Mesothelial cell of epicardium (in vitro differentiated cells): ENCODE measurements around the gene F11R. TPM values are rescaled to one million over a fixed set of nuclear protein-coding genes. Genes with fewer than 3 reads are reported as not detected.
A peak's percentile ranks its signal among the peaks of the same experiment; 100 is the strongest.

Experiments used
- DNase-seq, 2 experiments: peaks; one replicate each; pipeline ENCODE4 v3.0.0; 2021; ENCODE audit warnings: low spot score in 2 of 2; ENCODE audit not compliant: unreplicated experiment in 2 of 2
- H3K27ac Mint-ChIP-seq: 2 replicates; pipeline ENCODE4 v1.8.0; 2021; ENCODE audit warnings: mixed read lengths
- H3K27me3 Mint-ChIP-seq: 2 replicates; pipeline ENCODE4 v1.8.0; 2021; ENCODE audit warnings: low read depth, mixed read lengths
- H3K36me3 Mint-ChIP-seq: 2 replicates; pipeline ENCODE4 v1.8.0; 2021; ENCODE audit warnings: mixed read lengths
- H3K4me1 Mint-ChIP-seq: 2 replicates; pipeline ENCODE4 v1.8.0; 2021; ENCODE audit warnings: mixed read lengths
- H3K4me3 Mint-ChIP-seq: 2 replicates; pipeline ENCODE4 v1.8.0; 2021; ENCODE audit warnings: mild to moderate bottlenecking, moderate library complexity, mixed read lengths
- H3K9me3 Mint-ChIP-seq: 2 replicates; pipeline ENCODE4 v1.8.0; 2021; ENCODE audit warnings: mixed read lengths
- total RNA-seq: library from RNA; stranded (reverse); gene quantifications from 3 replicates; pipeline ENCODE4 v1.2.1, GENCODE V29; 2021
- TF ChIP-seq, protein P1 (sequence below): fragments of 200-600 bp; sonication (generic); IDR thresholded peaks from one replicate; pipeline ENCODE4 v1.5.0; 2021; ENCODE audit warnings: antibody characterized with exemption; ENCODE audit not compliant: unreplicated experiment

Gene F11R
- total RNA-seq, 1 donor from 2014 or later: 114 TPM

DNA sequence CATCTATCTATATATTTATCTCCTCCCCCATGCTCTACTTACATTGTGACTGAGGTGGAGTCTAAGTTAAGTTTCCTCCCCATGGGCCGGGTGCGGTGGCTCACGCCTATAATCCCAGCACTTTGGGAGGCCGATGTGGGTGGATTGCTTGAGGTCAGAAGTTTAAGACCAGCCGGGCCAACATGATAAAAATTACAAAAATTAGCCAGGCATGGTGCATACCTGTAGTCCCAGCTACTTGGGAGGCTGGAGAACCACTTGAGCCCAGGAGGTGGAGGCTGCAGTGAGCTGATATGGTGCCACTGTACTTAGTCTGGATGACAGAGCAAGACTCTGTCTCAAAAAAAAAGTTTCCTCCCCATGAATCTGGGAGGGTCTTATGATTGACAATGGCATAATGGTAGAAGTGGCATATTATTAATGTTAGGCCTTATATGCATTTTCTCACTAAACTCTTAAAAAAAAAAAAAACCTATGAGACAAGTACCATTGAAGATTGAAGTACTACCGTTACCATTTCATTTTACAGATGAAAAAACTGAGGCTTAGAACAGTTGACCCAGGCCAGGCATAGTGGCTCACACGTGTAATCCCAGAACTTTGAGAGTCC, 11.2 kb downstream of the F11R start:
- Mint-ChIP-seq H3K36me3 (peaks cover 2% of the 10 kb centered on the region), H3K9me3 (no peaks in the 10 kb centered on the region), H3K4me1 (peaks cover 36% of the 10 kb centered on the region), H3K27me3 (no peaks in the 10 kb centered on the region), H3K27ac (peak overlapping the region; percentile 91), H3K4me3 (no peak overlapping the region)
- no peak for DNase-seq
- TF ChIP-seq, protein P1, sequence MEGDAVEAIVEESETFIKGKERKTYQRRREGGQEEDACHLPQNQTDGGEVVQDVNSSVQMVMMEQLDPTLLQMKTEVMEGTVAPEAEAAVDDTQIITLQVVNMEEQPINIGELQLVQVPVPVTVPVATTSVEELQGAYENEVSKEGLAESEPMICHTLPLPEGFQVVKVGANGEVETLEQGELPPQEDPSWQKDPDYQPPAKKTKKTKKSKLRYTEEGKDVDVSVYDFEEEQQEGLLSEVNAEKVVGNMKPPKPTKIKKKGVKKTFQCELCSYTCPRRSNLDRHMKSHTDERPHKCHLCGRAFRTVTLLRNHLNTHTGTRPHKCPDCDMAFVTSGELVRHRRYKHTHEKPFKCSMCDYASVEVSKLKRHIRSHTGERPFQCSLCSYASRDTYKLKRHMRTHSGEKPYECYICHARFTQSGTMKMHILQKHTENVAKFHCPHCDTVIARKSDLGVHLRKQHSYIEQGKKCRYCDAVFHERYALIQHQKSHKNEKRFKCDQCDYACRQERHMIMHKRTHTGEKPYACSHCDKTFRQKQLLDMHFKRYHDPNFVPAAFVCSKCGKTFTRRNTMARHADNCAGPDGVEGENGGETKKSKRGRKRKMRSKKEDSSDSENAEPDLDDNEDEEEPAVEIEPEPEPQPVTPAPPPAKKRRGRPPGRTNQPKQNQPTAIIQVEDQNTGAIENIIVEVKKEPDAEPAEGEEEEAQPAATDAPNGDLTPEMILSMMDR: no peak

DNA sequence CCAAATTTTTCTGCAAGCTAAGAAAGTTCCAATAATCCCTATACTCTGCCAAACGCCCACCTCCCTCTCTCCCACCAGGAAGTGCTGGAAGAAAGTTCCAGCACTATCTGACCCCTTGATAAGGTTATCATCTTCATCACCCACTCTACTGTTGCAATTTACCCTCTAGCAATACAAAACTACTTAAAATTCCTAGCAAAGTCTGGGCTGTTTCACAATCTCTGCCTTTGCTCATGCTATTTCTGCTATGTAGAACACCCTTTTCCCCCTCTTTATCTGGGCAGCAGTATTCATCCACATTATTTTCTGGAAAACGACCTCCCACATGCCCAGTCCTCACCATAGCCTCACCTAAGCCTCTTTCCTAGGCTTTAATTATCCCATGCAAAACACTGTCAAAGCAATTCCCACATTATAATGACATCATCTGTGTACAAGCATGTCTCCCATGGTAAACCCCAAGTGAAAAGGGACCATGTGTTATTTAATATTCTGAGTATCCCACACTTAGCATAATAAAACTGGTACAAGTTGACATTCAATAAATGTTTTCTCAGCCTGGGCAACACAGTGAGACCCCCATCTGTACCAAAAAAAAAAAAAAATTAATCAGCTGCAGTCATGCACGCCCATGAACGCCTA, 12.0 kb downstream of the F11R start:
- DNase-seq: no peak
- TF ChIP-seq, protein P1: no peak

DNA sequence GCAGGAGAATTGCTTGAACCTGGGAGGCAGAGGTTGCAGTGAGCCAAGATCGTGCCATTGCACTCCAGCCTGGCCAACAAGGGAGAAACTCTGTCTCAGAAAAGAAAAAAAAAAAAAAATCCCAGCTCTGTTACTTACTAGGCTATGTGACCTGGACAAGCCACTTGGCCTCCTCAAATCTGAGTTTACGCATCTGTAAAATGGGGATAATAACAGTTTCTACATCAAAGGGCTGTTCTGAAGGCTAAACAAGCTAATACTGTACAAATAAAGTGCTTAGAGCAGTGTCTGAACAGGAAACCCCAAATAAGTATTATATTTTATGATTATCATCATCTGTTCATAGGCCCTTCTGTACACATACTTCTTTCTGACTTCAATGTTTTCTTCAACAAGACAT, 13.6 kb downstream of the F11R start:
- H3K27me3 Mint-ChIP-seq: no peaks in the 10 kb centered on the region
- peak overlapping the region; percentile 11 for H3K27ac Mint-ChIP-seq
- no peak for DNase-seq
- peaks cover 22% of the 10 kb centered on the region for H3K4me1 Mint-ChIP-seq
- no peaks in the 10 kb centered on the region for H3K9me3 Mint-ChIP-seq
- H3K36me3 Mint-ChIP-seq: peaks cover 2% of the 10 kb centered on the region
- TF ChIP-seq, protein P1: no peak
- no peak overlapping the region for H3K4me3 Mint-ChIP-seq

More for the DNA sequence above, 12.0 kb downstream of the F11R start:
- Mint-ChIP-seq H3K9me3 (no peaks in the 10 kb centered on the region), H3K4me1 (peaks cover 33% of the 10 kb centered on the region), H3K4me3 (no peak overlapping the region), H3K36me3 (peaks cover 2% of the 10 kb centered on the region), H3K27me3 (no peaks in the 10 kb centered on the region), H3K27ac (peak overlapping the region; percentile 91)

DNA sequence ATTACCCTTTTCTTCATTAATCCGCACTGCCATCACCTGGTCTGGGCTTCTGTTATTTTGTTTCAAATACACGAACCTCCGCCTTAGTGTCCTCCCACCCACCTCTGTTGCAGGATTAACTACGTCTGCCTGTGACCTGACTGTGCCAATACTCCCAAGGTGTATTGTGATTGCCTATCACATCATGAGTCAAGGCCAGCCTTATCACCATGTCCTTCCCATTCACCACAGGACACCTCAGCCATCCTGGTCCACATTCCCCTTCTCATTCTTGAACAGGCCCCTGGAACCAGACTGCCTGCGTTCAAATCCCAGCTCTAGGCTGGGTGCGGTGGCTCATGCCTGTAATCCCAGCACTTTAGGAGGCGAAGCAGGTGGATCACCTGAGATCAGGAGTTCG, 14.4 kb downstream of the F11R start:
- Mint-ChIP-seq H3K4me1 (peaks cover 22% of the 10 kb centered on the region), H3K4me3 (no peak overlapping the region), H3K27ac (peak overlapping the region; percentile 35), H3K9me3 (no peaks in the 10 kb centered on the region), H3K27me3 (no peaks in the 10 kb centered on the region), H3K36me3 (no peaks in the 10 kb centered on the region)
- TF ChIP-seq, protein P1: no peak
- DNase-seq: no peak

DNA sequence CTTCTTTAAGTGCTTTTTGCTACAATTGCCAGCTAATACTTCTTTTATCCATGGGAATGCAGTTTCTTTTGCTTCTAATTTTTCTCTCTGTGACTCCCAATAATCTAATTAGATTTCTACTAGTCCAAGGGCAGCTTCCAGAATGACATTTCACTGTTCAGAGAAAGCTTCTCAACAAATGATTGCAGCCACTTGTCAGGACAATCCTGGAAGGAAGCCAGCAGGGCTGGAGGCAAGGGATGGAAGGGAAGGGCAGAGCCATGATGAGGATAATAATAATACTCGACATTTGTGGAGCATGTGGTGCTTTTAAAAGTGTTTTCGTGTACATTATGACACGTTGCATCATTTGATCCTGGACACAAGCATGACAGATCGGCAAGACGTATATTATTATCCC, 19.4 kb downstream of the F11R start:
- Mint-ChIP-seq H3K27ac (peak overlapping the region; percentile 54), H3K36me3 (peaks cover 12% of the 10 kb centered on the region), H3K4me3 (no peak overlapping the region), H3K9me3 (no peaks in the 10 kb centered on the region), H3K27me3 (no peaks in the 10 kb centered on the region), H3K4me1 (peaks cover 17% of the 10 kb centered on the region)
- TF ChIP-seq, protein P1: no peak
- DNase-seq: no peak
